Epithelial cell of proximal tubule (primary cell): ENCODE results near the gene NOM1. TPM values are rescaled to one million over a fixed set of nuclear protein-coding genes. Genes with fewer than 3 reads are reported as not detected.

Experiments
- DNase-seq: peaks from one replicate; pipeline ENCODE4 v3.0.0-alpha.2; 2011; ENCODE audit warnings: low read depth
- H3K4me3 ChIP-seq: 2 replicates; pipeline ENCODE4 v1.5.1; 2011; ENCODE audit warnings: low read depth, mild to moderate bottlenecking, low read length
- total RNA-seq: library from RNA; depleted of rRNA; stranded (reverse); fragments of >200 nt; gene quantifications from 2 replicates; pipeline ENCODE4 v1.2.3, GENCODE V29; 2015
- TF ChIP-seq, protein P1 (sequence below): conservative IDR thresholded peaks from 2 replicates; pipeline ENCODE4 v1.5.1; 2012; ENCODE audit warnings: low read depth, mild to moderate bottlenecking, low read length

The NOM1 gene
- total RNA-seq, 1 donor from 2014 or later = 8.9 TPM

DNA sequence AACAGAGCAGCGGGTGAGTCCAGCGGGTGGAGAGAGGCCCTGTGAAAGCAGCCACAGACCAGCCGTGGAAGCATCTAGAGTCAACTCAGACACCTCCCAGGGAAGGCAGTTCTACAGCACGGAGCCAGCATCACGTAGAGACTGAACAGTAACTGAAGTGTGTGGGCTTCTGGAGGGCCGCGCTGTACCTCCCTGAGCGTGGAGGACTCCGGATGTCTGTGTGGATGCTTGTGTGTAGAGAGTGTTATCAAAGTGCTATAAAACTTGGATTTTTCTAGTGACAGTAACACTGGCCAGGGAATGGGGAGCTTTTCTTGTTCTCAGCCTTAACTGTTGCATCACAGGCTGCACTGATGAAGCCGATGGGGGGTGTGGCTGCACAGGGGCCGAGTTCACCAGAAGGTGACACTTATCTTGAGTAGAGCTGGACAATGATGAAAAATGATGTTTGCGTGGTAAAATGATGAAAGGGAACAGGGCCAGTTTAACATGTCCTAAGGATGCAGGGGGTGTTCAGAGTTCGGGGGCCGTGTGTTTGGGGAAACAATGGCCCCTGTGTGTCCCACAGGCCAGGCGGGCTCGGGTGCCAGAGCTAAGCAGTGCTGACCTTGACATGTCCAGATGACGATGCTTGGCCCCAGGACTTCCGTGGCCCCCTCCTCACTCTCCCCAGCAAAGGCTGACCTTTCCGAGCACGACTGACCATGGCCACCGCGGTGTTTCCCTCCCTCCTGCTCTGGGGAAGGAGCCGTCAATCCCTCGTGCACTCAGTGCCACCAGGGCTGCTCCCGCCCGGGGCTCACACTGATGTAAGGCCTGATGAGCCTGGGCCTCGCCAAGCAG lies 39.1 kb downstream of the NOM1 start:
- no peak overlapping the region for H3K4me3 ChIP-seq
- TF ChIP-seq, protein P1, sequence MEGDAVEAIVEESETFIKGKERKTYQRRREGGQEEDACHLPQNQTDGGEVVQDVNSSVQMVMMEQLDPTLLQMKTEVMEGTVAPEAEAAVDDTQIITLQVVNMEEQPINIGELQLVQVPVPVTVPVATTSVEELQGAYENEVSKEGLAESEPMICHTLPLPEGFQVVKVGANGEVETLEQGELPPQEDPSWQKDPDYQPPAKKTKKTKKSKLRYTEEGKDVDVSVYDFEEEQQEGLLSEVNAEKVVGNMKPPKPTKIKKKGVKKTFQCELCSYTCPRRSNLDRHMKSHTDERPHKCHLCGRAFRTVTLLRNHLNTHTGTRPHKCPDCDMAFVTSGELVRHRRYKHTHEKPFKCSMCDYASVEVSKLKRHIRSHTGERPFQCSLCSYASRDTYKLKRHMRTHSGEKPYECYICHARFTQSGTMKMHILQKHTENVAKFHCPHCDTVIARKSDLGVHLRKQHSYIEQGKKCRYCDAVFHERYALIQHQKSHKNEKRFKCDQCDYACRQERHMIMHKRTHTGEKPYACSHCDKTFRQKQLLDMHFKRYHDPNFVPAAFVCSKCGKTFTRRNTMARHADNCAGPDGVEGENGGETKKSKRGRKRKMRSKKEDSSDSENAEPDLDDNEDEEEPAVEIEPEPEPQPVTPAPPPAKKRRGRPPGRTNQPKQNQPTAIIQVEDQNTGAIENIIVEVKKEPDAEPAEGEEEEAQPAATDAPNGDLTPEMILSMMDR = no peak
- no peak for DNase-seq

DNA sequence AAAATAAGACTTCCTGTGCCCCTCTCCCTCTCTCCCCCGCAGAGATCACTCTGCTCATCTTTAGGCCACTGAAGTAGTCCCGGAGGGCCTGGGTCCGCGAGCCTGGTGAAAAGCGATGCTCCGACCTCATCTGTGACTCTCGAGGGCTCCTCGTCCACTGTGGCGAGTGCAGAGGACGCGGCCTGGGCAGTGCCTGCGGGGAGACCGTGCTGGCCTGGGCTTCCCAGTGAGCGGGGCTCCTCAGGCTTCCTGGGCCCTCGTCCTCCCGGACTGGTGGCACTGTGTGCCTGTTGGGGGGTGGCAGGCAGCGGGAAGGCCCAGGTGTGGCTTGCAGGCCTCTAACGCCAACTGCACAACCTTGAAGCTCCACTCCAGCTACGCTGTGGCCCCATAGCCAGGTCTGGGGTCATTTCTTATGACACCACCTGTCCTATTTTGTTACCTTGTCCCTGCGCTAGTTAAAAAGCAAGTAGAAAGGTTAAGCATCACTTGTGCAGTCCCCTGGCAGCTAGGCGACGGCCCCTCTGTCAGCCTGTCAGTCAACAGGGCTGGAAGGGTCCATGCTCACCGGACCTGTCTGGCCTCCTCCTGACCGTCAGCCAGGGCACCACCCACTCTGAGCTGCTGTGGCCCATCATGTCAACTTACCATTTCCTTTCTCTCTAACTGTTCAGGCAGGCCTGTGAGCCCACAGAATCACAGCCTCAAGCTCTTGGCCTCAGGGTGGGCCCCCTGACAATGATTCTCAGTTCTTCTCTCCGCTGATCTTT lies 40.4 kb downstream of the NOM1 start:
- TF ChIP-seq, protein P1 = no peak
- H3K4me3 ChIP-seq = no peak overlapping the region
- DNase-seq = no peak

DNA sequence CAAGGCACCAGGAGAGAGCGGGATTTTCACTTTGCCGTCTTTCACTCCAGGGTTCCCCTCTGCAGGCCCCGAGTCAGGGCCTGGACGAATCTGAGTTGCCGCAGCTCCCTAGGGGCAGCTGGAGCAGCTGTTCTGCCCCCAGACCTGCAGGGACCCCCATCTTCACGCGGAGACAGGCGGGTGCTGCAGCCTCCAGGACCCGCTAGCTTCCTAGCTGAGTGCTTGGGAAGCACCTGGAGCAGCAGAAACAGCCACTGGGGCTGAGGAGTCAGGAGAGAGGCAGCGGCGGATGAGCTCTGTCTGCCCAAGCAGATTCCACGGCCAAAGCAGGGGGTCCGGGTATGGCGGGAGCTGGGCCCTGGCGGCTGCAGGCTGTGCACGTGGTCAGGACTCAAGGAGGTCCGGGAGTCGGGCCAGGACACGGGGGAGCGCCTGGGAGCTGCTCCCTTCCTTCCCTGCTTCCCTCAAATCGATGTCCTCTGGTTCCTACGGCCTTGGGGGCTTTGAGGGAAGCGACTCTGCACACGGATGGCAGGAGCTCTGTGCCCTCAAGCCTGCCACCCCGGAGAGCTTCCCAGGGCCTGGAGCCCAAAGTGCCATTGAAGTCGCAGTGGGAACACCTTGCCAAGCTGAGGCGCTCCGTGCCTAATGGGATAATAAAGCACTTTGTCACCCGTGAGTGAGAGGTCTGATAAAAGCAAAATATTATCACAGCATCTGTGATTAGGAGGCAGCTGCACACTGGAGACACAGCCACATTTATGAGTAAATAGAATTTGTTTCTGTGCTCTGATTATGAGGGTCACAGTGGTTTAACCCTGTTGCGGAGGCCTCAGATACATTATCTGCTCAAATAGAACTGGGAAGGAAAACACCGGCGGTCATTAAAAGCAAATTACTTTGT lies 43.8 kb downstream of the NOM1 start:
- DNase-seq = no peak
- no peak overlapping the region for H3K4me3 ChIP-seq
- TF ChIP-seq, protein P1 = no peak

DNA sequence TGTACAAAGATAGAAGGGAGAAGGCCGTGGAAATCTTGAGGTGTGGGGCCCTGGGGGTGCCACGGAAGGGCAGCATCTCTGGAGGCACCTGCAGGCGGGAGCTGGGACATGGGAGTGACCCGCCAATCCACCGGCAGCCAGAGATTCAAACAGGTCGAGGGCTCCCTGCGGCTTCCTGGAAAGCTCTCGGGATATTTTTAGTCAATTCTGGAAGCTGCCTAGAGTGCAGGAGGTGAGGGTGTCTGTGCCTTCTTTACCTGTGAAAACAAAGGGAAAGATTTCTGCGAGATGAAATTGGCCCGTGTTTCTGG lies 44.4 kb downstream of the NOM1 start:
- DNase-seq = no peak
- TF ChIP-seq, protein P1 = no peak
- no peak overlapping the region for H3K4me3 ChIP-seq

DNA sequence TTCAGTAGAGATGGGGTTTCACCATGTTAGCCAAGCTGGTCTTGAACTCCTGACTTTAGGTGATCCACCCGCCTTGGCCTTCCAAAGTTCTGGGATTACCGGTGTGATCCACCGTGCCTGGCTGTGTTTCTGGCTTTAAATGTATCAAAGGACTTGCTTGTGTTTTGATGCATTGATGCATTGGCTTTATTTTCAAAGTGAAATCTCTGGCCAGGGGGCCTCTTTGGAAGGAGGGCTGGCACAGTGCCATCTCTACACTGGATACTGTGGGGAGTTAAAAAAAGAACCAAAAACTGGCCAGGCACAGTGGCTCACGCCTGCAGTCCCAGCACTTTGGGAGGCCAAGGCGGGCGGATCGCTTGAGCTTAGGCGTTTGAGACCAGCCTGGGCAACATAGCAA lies 44.9 kb downstream of the NOM1 start:
- no peak for DNase-seq
- TF ChIP-seq, protein P1 = no peak
- H3K4me3 ChIP-seq = no peak overlapping the region

DNA sequence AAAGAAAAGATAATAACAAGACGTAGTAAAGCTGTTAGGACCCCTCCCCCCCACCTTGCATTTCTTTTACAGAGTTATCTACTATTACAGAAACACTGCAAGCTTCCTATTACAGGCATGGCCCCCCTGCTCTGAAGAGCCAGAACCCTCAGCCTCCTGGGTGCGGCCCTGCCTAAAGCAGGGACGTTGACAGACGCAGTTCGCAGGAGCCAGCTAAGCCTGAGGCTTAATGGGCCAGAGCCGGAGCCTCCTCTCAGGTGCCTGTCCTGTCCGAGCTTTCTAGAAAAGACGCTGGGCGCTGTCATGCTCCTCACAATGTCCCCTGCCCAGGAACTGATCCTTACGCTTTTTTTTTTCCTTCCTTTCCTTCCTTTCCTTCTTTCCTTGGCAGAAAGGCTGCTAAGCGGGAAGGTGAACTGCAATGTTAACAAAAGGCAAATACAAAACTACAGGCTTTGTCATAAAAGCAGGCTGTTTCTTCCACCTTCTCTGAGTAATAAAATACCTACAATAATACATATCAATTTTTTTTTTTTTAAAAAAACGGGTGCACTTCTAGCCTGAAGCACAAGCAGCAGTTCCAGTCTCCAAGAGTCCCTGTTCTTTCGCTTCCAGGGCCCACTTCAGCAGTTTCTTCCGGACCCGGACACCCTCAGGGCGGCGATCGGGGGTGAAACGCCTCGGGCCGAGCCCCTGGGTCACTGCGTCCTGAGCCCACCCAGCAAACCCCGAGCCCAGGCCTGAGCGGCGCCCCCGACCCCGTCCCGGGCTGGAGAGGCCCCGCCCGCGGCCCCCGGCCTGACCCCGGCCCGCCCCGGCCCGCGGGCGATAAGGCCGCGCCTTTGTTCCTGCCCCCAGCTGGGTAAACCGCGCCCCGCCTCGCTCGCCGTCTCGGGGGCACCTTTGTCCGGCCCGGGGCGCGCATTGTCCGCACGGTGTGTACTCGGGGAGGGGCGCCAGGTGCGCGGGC lies 49.8 kb downstream of the NOM1 start:
- no peak overlapping the region for H3K4me3 ChIP-seq
- DNase-seq = no peak
- TF ChIP-seq, protein P1 = no peak
